Islet of Langerhans (tissue), 1 donor: Measurements from ENCODE around the gene OTUD3.
"Not testable (repeated sequence)": the region's sequence is repeated elsewhere in the genome, so short reads cannot be mapped to it uniquely, and the experiment has no call there.

Experiments used
- FAIRE-seq: peaks from one replicate; lab custom pipeline; 2011; peaks lifted over from hg19 to GRCh38; lab: Jason Lieb, UNC

The OTUD3 gene

GRCh38 chr1:19920132-19920710 lies 38.0 kb downstream of the OTUD3 start:
- no peak for FAIRE-seq

GRCh38 chr1:19921310-19921709 lies 39.1 kb downstream of the OTUD3 start:
- no peak for FAIRE-seq

DNA sequence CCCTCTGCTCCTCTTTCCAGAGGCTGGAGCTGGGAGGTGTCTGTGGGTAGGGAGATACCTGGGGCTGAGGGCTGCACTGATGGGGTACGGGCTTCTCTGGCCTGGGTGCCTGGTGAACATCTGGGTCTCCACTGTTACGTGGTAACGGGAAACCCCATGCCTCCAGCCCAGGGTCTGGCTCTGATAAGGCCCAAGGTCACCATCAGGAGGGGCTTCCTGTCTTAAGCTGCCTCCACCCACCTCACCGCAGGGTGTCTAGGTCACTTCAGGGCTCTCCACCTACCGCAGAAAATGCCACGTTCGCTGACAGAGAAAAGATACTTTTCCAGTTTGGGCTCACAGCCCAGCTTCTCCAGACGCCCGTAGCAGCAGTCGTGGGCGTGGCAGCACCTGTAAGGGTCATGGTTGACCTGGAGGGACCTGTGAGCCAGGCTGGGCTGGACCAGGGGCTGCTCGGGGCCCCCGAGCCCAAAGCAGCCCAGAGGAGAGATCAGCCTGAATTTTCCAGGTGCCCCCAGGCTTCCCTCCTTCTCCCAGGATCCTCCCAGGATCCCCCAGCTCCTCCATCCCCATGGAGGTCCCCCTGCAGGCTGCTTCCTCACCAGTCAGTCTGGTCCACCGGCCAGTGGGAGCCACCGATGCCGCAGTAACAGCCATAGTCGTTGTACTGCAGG lies 40.0 kb downstream of the OTUD3 start:
- no peak for FAIRE-seq

GRCh38 chr1:19923137-19923952 lies 41.1 kb downstream of the OTUD3 start, which contains the start of gene PLA2G2E:
Gene PLA2G2E (minus strand): TSS chr1:19923617. CDS start chr1:19923559, 58 bp downstream.
- FAIRE-seq, result no peak

DNA sequence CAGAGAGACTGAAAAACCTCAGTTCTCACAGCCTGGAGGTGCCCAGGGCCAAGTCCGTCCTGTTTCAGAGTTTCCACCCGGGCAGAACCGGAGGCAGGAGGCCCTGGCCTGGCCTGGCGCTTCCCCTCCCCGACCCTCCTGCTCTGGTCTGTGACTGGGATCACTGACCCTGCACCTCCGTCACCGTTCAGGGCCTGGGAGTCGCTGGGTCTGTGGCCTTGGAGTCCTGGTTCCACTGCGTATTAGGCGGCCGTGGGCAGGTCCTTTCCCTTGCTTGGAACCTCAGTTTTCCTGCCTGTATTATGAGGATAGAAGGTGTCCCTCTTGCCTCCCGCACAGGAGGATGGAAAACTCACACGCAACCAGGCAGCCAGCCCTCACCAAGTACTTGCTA lies 41.8 kb downstream of the OTUD3 start:
- no peak for FAIRE-seq

DNA sequence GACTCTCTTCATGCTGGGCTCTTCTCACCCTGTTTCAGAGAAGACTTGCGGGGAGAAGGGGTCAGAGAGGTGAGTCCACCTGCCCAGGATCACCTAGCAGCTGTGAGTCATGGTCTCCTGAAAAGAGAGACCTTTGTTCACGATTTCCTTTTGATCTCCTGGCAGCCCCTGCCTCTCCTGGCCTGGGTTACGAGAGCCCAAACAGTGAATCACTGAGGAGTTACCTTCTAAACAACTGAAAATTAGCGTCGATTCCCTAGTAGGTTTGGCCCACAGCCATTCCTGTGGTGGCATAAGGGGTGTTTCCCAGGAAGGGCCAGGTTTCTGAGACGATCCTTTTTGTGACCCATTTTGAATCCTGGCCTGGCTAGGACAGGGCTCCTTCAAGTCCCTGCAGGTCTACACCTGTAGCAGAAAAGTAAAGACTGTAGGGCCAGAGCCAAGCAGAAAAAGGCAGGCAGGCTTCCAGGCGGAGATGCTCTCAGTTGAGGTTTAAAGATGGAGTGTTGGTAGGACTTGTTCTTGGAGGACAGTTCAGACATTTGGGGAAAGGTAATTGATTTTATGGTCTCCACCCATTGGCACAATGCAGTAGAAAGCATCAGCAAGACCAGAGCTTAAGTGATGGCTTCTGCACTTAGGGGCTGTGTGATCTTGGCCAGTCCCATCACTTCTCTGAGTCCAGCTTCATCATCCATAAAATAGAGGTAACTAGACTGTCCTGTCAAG lies 43.3 kb downstream of the OTUD3 start:
- FAIRE-seq, result no peak

DNA sequence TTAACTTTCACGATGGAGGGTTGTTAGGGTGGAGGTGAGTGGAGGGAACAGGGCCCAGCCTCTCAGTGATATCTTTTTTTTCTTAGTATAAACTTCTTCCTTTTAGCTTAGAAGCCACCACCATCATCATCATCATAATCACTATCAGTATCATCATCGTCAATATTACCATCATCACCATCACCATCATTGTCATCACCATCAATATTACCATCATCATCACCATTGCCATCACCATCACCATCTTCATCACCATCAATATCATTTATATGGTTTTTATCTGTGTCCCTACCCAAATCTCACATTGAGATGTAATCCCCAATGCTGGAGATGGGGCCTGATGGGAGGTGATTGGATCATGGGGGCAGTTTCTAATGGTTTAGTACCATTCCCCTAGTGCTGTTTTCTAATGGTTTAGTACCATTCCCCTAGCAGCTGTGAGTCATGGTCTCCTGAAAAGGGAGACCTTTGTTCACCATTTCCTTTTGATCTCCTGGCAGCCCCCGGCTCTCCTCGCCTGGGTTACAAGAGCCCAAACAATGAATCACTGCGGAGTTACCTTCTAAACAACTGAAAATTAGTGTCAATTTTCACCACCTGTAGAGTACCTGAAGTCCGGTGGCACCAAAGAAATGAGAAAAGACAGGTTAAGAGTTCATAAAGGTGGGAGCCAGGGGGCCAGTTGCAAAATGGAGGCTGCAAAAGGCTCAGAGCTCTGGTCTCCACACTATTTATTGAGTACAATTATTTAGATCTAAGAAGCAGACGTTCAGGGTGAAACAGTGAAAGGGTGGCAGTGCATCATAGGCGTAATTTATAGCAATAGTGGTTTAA lies 44.3 kb downstream of the OTUD3 start:
- FAIRE-seq, result no peak

- FAIRE-seq, result not testable (repeated sequence)
Observed at GRCh38 chr1:19927130-19927421, 44.9 kb downstream of the OTUD3 start.

GRCh38 chr1:19932866-19933265 lies 50.7 kb downstream of the OTUD3 start:
- FAIRE-seq, result no peak

DNA sequence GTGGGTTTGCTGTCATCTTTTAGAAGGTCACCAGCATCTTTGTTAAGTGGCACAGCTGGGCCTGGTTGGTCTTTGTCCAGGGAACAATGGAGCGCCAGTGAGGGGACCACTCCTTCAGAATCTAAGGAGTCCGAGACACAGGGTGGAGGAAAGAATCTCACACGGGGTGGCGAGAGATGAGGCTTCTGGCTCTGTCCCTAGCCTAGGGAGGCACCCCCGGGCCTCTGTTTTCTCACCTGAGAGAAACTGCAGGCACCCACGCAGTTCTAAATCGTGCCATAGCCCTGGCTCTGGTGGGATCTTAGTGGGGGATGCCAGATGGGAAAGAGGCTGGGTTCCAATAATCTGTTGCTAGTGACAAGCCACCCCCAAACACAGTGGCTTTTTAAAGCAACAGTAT lies 52.1 kb downstream of the OTUD3 start:
- no peak for FAIRE-seq

GRCh38 chr1:19936061-19936750 lies 54.0 kb downstream of the OTUD3 start:
- FAIRE-seq, result no peak

DNA sequence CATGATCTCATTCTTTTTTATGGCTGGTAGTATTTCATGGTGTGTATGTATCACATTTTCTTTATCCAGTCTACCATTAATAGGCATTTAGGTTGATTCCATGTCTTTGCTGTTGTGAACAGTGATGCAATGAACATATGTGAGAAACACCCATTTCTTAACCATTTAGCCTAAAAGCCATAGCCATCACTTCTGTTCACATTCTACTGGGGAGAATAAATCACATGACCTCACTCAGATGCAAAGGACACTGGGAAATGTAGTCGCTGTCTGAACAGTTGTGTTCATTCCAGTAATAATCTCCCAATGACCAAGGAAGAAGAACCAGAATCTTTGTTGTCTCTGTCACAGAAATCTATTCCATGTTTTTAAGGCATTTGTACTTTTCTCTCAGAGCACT lies 56.3 kb downstream of the OTUD3 start:
- no peak for FAIRE-seq

DNA sequence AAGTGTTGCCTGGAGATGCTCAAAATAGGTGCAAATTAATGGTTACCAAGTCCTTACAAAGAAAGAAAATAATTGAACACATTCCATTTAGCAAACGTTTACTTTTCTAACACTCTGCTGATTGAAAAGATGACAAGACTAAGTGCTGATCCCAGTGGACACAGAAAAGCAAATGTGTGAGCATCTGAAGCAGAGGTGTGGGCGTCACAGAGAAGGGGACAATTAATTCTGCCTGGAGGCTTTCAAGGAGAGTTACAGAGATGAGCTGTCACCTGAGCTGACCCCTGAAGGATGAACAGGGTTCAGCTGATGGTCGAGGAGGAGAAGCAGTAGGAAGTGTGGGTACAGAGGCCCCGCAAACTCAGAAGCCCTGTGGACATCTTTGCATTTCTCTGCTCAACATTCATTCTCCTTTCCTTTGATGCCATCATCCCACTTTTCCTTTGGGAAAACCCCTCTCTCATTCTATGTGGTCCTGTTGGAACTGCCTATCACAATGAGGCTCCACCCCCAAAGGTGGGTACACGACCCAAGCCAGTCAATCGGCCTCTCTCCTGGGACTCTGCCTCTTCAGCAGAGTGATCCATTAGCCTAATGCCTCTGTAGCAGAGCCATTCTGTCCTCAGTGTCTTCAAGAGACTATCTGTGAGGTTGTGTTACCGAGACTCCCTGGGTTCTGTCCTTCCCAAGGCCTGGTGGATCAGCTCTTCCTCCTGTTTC lies 58.5 kb downstream of the OTUD3 start:
- FAIRE-seq, result no peak

DNA sequence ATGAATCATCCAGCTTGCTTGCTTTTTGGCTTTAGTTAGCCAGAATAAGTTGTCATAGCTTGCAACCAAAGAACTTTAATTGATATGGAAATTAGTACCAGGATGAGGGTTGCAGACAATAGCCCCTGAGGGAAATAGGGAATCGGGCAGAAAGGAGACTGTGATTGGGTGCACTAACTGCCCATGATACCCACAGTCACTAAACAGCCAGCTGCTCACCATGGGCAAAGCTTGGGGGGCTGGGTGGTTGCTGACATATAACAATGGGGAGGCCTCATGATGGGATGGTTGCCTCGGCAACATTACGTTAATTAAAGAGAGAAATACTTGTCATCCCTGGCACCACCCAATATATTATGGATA lies 59.0 kb downstream of the OTUD3 start:
- no peak for FAIRE-seq

DNA sequence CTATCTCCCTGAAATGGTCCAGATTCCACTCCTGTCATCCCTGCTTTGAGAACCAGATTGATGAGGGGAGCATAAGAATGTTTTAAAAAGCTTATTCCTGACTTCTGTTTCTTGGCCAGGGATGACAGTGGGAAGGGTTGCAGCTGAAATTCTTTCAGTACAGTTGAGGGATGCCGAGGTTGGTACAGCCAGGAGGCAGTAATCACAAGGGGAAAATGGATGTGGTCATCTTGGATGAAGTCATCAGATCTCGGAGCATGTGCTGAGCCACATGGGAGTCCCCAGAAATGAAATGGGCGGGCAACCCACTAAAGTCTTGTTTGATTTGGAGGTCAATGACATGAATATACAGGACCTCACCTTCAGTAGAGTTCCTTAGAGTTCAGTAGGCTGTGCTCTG lies 59.9 kb downstream of the OTUD3 start:
- FAIRE-seq, result no peak

DNA sequence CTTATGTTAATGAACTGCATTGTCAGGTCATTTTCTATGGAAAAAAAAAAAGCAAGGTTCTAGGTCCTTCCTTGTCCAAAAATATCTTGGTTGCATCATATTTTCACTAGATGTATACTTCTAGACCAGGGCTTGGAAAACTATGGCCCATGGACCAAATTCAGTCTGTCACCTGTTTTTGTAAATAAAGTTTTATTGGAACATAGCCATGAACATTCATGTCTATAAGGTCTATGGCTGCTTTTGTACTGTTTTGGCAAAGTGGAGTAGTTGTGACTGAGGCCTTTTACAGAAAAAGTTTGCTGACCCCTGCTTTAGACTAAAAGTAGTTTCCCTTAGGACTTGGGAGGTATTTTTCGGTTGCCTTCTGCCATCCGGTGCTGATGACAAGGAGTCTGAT lies 60.5 kb downstream of the OTUD3 start:
- FAIRE-seq, result no peak

DNA sequence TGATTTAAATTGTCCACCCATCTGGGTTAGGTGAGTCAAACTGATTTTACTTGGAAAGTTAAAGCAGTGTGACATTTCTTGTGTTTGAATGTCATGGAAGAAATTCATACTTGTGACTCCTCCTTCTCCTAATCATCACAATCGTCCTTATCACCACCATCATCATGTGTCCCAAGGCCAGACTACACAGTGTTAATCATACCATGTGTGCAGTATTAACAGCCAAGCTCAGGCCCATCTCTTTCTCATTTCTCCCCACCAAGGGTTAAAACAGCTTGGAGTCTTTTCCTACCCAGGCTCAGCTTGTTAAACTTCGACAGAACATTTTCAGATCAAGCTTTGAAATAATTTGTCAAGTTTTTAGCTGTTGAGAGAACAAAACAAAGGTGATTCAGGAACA lies 63.7 kb downstream of the OTUD3 start:
- no peak for FAIRE-seq

GRCh38 chr1:19946331-19946751 lies 64.1 kb downstream of the OTUD3 start:
- FAIRE-seq, result no peak

DNA sequence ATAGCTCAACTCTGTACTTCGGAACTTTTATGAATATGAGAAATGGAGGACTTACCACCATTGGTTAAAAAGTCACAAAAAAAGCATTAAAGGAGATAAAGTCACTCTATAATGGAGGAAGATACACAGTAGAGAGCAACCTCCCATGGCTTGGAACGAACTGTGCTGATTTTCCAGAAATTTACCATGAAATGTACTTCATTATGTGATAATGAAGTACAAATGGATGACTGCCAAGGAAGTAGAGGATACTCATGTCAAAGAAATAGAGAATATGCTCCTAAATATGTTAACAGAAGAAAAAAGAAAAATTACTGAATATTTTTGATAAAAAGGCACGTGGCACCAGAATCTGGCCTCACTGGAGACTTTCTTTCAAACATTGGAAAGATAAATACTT lies 64.8 kb downstream of the OTUD3 start:
- no peak for FAIRE-seq

GRCh38 chr1:19949016-19949415 lies 66.8 kb downstream of the OTUD3 start:
- FAIRE-seq, result no peak

DNA sequence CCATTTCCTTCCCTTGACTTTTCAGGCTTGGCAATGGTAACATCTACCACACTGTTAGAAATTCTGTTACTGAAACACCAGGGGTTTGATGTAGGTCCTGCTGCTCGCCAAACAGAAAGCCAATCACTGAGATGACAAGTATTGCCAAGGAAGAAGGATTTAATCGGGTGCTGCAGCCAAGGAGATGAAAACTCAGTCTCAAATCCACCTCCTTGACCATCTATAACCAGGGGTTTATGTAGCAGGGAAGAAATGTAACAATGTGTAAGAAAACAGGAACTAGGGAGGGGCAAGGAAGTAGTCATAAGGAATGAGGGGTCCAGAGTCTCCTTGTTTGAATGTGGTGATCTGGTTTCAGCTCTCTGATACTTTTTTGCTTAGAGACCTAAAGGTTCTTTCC lies 71.9 kb downstream of the OTUD3 start:
- FAIRE-seq, result no peak
